NCI-H1092 treated with DMSO at 0.1 percent for 48 hours (cell line): ENCODE data around the gene KDM3A.

ENCODE experiments used
- DNase-seq: peaks from one replicate; lab custom pipeline; 2025; lab: John Stamatoyannopoulos, UW

Gene KDM3A

DNA sequence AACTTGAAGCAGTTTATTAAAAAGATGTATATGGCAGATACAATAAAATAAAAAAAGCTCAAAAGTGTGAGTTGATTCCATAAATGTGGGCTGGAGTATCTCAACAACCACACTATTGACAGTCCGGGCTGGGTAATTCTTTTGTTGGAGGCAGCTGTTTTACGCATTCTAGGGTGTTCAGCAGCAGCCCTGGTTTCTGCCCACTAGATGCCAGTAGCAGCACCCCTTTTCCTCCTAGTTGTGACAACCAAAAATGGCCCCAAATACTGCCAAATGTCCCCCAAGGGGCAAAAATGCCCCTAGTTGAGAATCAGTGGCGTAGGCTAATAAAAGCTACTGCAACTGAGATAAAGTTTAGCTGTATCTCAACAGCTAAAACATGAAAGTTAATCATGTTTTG is 77.3 kb downstream of the KDM3A start:
- no peak for DNase-seq

GRCh38 chr2:86519349-86519748 is 78.2 kb downstream of the KDM3A start:
- no peak for DNase-seq

DNA sequence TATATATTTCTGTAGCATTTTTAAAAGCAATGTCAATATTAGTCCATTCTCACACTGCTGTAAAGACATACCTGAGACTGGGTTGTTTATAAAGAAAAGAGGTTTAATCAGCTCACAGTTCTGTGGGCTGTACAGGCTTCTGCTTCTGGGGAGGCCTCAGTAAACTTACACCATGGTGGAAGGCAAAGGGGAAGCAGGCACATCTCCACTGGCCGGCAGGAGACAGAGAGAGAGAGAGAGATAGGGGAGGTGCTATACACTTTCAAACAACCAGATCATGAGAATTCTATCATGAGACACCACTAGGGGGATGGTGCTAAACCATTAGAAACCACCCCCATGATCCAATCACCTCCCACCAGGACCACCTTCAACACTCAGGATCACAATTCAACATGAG is 79.0 kb downstream of the KDM3A start:
- no peak for DNase-seq

- DNase-seq: no peak
These were observed 80.8 kb downstream of the KDM3A start for GRCh38 chr2:86521922-86522321.

DNA sequence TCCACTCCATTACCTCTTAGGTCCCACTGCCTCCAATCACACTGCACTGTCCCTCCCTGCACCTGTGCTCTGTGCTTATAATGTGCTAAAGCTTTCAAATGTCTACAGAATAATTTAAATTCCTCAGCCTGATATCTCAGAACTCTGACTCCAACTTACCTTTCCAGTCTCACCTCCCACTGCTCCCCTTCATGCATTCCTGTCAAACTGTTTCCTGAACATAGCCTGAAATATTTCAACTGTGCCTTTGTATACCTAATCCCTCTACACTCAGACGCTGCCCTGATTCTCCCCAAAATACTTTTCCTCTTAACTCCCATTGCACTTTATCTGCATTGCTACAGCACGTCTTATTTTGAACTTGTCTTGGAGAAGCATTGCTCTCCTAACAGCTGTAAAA is 81.5 kb downstream of the KDM3A start:
- DNase-seq: no peak

- DNase-seq: no peak
These were observed 82.3 kb downstream of the KDM3A start for GRCh38 chr2:86523491-86523890.

DNA sequence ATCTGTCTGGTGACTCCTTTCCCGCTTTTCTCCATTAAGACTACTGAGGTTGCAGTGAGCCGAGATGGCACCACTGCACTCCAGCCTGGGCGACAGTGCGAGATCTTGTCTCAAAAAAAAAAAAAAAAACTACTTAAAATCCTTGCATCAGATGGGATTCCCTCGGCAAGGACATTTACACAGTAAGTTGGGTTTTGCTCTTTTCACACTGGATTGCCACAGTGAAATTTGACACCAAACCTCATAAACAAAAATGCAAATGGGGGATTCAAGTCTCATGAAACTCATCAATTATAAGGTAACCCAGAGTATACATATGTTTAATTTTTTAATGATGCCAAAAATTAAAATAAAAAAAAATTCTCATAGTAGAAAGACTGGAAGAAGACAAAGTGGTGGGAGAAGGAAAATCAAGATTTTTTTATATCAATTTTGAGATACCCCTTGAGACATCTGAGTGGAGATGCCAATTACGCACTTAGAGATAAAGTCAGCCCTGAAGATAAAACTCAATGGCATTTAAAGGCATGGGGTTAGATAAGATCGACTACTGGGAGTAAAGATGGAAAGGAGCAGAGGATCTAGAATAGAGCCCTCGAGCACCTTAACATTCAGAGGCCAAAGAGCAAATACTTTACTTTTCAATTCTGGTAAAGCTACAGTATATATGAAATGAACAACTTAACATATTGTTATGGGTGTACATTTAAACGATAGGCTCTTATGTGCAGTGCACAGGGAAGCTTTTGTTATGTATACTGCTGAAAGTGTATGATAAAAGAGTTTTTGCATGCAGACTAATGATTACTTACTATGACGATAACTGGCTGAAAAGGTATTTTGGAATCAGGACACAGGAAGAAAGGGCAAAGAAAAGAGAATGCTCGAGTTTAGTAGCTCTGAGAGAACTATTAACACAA is 84.5 kb downstream of the KDM3A start:
- no peak for DNase-seq

DNA sequence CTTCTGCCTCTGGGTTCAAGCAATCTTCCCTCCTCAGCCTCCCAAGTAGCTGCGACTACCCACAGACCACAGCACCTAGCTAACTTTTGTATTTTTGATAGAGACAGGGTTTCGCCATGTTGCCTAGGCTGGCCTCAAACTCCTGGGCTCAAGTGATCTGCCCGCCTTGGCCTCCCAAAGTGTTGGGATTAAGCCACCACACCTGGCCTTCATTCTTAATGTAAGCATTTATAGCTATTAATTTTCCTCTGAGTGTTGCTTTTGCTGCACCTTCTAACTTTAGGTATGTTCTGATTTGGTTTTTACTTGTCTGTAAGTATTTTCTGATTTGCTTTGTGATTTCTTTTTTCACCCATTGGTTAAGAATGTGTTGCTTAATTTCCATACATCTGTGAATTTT is 92.4 kb downstream of the KDM3A start:
- DNase-seq: no peak

- no peak for DNase-seq
These were observed 100.2 kb downstream of the KDM3A start for GRCh38 chr2:86541334-86541733.
